SHP77 treated with DMSO at 0.1 percent for 48 hours (cell line): ENCODE data around the gene INTS13.
A peak's percentile ranks its signal among the peaks of the same experiment; 100 is the strongest.
"Not testable (repeated sequence)": the region's sequence is repeated elsewhere in the genome, so short reads cannot be mapped to it uniquely, and the experiment has no call there.

ENCODE experiments used
- DNase-seq: peaks from one replicate; lab custom pipeline; 2025; lab: John Stamatoyannopoulos, UW

INTS13 gene

GRCh38 chr12:26870491-26871419, 67.0 kb downstream of the INTS13 start:
- peak; percentile 38 for DNase-seq

- DNase-seq, result peak; percentile 40
Observed at GRCh38 chr12:26869908-26870459, 67.8 kb downstream of the INTS13 start.

GRCh38 chr12:26869104-26869494, 68.7 kb downstream of the INTS13 start:
- no peak for DNase-seq

- DNase-seq, result no peak
Observed at GRCh38 chr12:26868447-26869103, 69.2 kb downstream of the INTS13 start.

GRCh38 chr12:26867080-26867479, 70.7 kb downstream of the INTS13 start:
- no peak for DNase-seq

- no peak for DNase-seq
Observed at GRCh38 chr12:26863515-26863914, 74.3 kb downstream of the INTS13 start.

- DNase-seq, result not testable (repeated sequence)
Observed at GRCh38 chr12:26862787-26863186, 75.0 kb downstream of the INTS13 start.

- DNase-seq, result no peak
Observed at GRCh38 chr12:26861690-26862089, 76.1 kb downstream of the INTS13 start.

- no peak for DNase-seq
Observed at GRCh38 chr12:26857465-26858176, 80.2 kb downstream of the INTS13 start.

GRCh38 chr12:26855337-26855736, 82.4 kb downstream of the INTS13 start:
- no peak for DNase-seq
